SKM-1 treated with dmso at 0.1 percent for 144 hours (cell line): ENCODE measurements around the gene INHA.
A peak's percentile ranks its signal among the peaks of the same experiment; 100 is the strongest.

ENCODE experiments used
- DNase-seq: peaks from one replicate; lab custom pipeline; 2025; ENCODE audit not compliant: unreplicated experiment; lab: John Stamatoyannopoulos, UW

Gene INHA

GRCh38 chr2:219572237-219573001, at the start of gene INHA:
INHA (plus strand) TSS chr2:219572310; CDS start chr2:219572375, 65 bp downstream.
- no peak for DNase-seq

DNA sequence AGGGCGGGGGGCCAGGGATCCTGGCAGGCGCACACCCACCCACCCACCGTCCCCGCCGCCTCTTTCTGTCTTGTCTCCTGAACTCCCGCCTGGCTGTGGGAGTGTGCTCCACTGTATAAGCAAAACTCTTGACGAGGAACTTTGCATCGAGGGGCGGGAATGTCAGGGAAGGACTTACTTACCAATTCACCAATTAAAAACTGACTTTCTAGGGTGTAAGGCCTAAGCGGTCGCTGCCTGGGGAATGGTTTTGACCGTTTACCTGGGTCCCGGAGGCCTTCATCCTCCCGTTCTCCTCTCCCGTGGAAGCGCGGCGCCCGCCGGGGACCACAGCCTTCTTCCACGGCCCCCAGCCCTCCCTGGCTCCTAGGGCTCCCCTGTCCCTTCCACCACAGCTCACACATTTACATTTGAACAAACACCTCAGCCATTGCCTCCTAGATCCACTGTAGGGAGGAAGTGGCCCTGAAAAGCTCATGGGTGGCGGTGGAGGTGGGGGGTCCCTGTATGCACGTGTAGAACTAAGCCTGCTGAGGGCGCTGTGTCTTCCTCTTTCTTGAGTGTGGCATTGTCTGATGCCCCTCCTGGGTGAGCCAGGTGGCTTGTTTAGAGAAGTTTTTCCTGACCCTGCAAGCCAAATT, 49.0 kb upstream of the INHA start:
- no peak for DNase-seq

DNA sequence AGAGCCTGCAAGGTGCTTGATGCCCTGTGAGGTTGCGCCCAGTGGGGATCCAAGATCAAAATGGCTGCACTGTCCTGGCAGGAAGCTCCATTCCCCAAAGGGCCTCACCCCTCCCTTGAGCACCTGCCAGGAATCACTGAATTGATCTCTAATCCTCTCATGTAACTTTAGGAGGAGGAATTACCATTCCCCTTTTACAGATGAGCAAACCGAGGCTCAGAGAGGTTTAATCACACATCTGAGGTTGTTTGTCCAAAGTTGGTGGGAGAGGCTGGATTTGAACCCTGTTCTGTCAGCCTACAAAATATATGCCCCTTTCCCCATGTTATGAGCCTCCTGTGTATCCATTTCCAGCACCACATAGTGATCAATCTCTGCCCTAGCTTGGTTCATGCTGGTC, 47.3 kb upstream of the INHA start:
- DNase-seq = no peak

GRCh38 chr2:219525533-219526232, 46.4 kb upstream of the INHA start:
- DNase-seq = no peak

- no peak for DNase-seq
Observed at GRCh38 chr2:219526320-219527075, 45.6 kb upstream of the INHA start.

GRCh38 chr2:219527076-219527394, 45.1 kb upstream of the INHA start:
- DNase-seq = no peak

DNA sequence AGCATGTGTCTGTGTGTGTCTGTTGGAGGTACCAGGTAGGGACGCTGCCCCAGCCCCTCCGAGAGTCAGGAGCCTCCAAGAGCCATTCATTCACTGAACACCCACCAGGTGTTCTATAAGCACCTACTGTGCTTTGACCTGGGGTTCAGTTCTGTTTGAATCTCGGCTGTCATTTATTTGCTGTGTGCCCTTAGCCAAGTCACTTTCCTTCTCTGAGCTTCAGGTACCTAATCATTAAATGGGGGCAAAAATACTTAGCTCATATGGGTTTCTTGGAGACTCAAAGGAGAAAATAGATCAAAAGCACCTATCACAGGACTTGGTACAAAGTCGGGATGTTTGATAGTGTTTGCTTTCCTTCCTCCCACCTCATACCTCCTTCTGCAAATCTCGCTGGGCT, 44.6 kb upstream of the INHA start:
- no peak for DNase-seq

- peak; percentile 84 for DNase-seq
Observed at GRCh38 chr2:219530048-219530963, 41.8 kb upstream of the INHA start.

- no peak for DNase-seq
Observed at GRCh38 chr2:219531639-219532377, 40.3 kb upstream of the INHA start.

DNA sequence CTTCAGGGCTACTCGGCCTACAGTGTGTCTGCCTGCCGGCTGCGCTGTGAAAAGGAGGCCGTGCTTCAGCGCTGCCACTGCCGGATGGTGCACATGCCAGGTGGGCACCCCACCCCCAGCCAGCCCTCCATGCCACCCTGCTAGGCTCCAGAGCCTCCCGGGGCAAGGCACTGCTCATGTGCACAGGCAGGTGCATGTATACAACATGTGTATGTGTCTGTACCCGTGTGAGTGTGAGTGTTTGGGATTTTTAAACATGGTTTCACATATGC, 39.8 kb upstream of the INHA start:
- DNase-seq = no peak

DNA sequence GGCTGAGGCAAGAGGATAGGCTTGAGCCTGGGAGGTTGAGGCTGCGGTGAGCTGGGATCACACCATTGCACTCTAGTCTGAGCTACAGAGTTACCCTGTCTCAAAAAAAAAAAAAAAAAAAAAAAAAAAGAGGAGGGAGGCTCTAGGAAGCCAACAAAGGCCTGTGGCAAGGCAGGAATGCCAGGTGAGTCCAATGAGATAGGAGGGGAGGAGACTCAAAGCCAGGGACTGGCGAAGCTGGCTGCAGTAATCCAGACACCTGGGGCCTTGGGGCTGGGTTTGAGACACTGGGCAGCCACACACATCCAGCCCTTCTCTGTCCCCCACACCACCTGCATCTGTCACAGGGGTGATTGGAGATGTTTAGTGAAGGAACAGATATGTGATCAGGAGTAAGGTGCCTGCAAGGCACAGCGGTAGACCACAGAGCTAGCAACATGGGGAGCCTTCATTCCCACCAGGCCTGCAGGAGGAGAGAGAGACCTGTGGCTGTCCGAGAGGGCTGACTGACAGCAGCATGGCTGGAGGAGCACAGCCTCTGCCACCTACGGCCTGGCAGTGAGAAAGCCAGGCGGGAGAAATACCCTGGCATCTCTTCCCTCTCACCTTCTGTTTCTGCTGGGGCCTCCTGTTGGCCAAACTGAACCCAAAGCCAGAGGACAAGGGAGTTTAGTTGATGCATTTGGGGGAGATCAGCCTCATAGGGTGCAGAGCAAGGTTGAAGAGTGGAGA, 38.0 kb upstream of the INHA start:
- DNase-seq = no peak

- DNase-seq = no peak
Observed at GRCh38 chr2:219536425-219536824, 35.7 kb upstream of the INHA start.

- DNase-seq = no peak
Observed at GRCh38 chr2:219536967-219537366, 35.1 kb upstream of the INHA start.

- DNase-seq = no peak
Observed at GRCh38 chr2:219537657-219538488, 34.2 kb upstream of the INHA start.

DNA sequence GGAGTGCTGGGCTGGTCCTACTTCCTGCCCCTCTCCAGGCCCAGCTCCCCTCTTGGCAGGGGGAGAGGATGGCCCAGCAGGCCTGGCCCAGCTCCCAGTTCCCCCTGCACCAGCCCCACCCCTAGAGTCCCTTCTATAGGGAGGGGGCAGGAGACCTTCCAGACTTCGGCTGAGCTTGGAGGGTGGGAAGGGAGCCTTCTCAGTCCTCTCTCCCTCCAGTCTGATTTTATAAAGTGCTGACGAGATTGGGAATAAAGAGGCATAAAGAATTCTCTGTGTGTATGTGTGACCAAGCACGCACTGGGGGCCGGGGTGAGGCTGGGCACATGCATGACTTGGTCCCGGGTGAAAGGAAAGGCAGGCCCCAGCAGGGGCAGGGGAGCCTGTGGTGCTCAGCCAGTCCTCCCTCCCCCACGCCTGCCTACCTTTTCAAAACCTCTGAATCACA, 33.6 kb upstream of the INHA start:
- DNase-seq = no peak

- DNase-seq = no peak
Observed at GRCh38 chr2:219538956-219539788, 32.9 kb upstream of the INHA start.

GRCh38 chr2:219539926-219540678, 32.0 kb upstream of the INHA start:
- DNase-seq = no peak
